Natural killer cell (primary cell): ENCODE data around the gene SERPIND1. TPM values are rescaled to one million over a fixed set of nuclear protein-coding genes. Genes with fewer than 3 reads are reported as not detected.

Experiments
- ATAC-seq, 3 donors: fragments of 150-1000 bp in 2 of 3; fragments of 200-7000 bp in 1 of 3; cut with Tn5 transposase; 1 replicate in 1 of 3; 2 replicates in 2 of 3; pipeline ENCODE4 v1.10.0; 2021; ENCODE audit warnings: mild to moderate bottlenecking in 2 of 3, moderate library complexity in 2 of 3
- DNase-seq, 2 donors: peaks; one replicate each; pipeline versions ENCODE4 v3.0.0 to v3.0.0-alpha.2; 2013 to 2021; ENCODE audit warnings: mixed read lengths in 1 of 2
- H3K27ac ChIP-seq: one replicate; pipeline ENCODE4 v1.5.1; 2013; ENCODE audit warnings: mild to moderate bottlenecking, low read length
- H3K27me3 ChIP-seq: one replicate; pipeline ENCODE4 v1.6.1; 2013; ENCODE audit warnings: low read length; ENCODE audit not compliant: control insufficient read depth, insufficient read depth
- H3K36me3 ChIP-seq: one replicate; pipeline ENCODE4 v1.6.1; 2013; ENCODE audit warnings: low read length; ENCODE audit not compliant: control insufficient read depth, insufficient read depth
- H3K4me1 ChIP-seq: one replicate; pipeline ENCODE4 v1.6.1; 2013; ENCODE audit warnings: low read length; ENCODE audit not compliant: control insufficient read depth, insufficient read depth
- H3K4me3 ChIP-seq: one replicate; pipeline ENCODE4 v1.5.1; 2013; ENCODE audit warnings: low read length
- H3K9me3 ChIP-seq: one replicate; pipeline ENCODE4 v1.6.1; 2013; ENCODE audit warnings: low read length; ENCODE audit not compliant: control insufficient read depth, insufficient read depth
- H3K27ac Mint-ChIP-seq, 2 donors: one replicate each; pipeline ENCODE4 v1.8.0; 2022; ENCODE audit warnings: mild to moderate bottlenecking in 2 of 2, mixed read lengths in 2 of 2, moderate library complexity in 1 of 2
- H3K27me3 Mint-ChIP-seq, 2 donors: one replicate each; pipeline ENCODE4 v1.8.0; 2022; ENCODE audit warnings: low read depth in 2 of 2, mixed read lengths in 2 of 2
- H3K36me3 Mint-ChIP-seq: one replicate; pipeline ENCODE4 v1.8.0; 2022; ENCODE audit warnings: mixed read lengths
- H3K4me1 Mint-ChIP-seq, 2 donors: one replicate each; pipeline ENCODE4 v1.8.0; 2022; ENCODE audit warnings: mixed read lengths in 2 of 2
- H3K4me3 Mint-ChIP-seq: one replicate; pipeline ENCODE4 v1.8.0; 2022; ENCODE audit warnings: mild to moderate bottlenecking, moderate library complexity, mixed read lengths
- H3K9me3 Mint-ChIP-seq, 2 donors: one replicate each; pipeline ENCODE4 v1.8.0; 2022; ENCODE audit warnings: mixed read lengths in 2 of 2
- WGBS: methylation state at CpG from one replicate; pipeline ENCODE4 v1.1.7; 2013; ENCODE audit warnings: missing lambda C conversion rate; ENCODE audit not compliant: insufficient coverage; 5-methylcytosine and 5-hydroxymethylcytosine counted together
- intact Hi-C: fragments of 100-400 bp; cut with micrococcal nuclease; formaldehyde crosslinking; loops from one replicate; pipeline ENCODE4 v1.14.2; 2022
- total RNA-seq, 4 donors: library from RNA; stranded (reverse); fragments of 120-200 nt in 1 of 4; gene quantifications; one replicate each; pipeline versions ENCODE4 v1.2.3 to v1.2.4, GENCODE V29; 2013 to 2022
- TF ChIP-seq, protein P1 (sequence below): fragments of 200-600 bp; IDR thresholded peaks from one replicate; pipeline ENCODE4 v1.8.0; 2022; ENCODE audit warnings: antibody characterized with exemption

SERPIND1 gene
- total RNA-seq, 3 donors from 2014 or later (not counting 1 experiment from before 2014, with no cell fraction given) = 0.43 TPM; not detected in 2

DNA sequence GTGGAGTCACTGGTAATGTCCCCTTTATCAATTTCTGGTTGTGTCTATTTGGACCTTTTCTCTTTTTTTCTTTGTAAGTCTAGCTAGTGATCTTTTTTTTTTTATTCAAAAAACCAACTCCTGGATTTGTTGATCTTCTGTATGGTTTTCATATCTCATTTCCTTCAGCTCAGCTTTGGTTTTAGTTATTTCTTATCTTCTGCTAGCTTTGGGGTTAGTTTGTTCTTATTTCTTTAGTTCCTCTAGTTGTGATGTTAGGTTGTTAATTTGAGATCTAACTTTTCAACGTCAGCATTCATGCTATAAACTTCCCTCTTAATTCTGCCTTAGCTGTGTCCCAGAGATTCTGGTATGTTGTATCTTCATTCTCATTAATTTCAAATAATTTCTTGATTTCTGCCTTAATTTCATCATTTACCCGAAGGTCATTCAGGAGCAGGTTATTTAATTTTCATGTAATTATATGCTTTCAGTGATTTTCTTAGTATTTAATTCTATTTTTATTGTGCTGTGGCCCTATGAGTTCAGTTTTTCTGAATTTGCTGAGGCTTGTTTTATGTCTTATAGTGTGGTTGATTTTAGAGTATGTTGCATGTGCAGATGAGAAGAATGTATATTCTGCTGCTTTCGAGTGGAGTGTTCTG, 55.7 kb downstream of the SERPIND1 start:
- H3K4me3 Mint-ChIP-seq = no peak overlapping the region
- Histone ChIP-seq H3K4me3 (no peak overlapping the region), H3K4me1 (no peaks in the 10 kb centered on the region), H3K27me3 (no peaks in the 10 kb centered on the region), H3K9me3 (no peaks in the 10 kb centered on the region), H3K36me3 (peaks cover 47% of the 10 kb centered on the region), H3K27ac (no peak overlapping the region)
- no peak for ATAC-seq
- DNase-seq = no peak
- peaks cover 10% of the 10 kb centered on the region for H3K36me3 Mint-ChIP-seq
- H3K27me3 Mint-ChIP-seq = no peaks in the 10 kb centered on the region
- TF ChIP-seq, protein P1, sequence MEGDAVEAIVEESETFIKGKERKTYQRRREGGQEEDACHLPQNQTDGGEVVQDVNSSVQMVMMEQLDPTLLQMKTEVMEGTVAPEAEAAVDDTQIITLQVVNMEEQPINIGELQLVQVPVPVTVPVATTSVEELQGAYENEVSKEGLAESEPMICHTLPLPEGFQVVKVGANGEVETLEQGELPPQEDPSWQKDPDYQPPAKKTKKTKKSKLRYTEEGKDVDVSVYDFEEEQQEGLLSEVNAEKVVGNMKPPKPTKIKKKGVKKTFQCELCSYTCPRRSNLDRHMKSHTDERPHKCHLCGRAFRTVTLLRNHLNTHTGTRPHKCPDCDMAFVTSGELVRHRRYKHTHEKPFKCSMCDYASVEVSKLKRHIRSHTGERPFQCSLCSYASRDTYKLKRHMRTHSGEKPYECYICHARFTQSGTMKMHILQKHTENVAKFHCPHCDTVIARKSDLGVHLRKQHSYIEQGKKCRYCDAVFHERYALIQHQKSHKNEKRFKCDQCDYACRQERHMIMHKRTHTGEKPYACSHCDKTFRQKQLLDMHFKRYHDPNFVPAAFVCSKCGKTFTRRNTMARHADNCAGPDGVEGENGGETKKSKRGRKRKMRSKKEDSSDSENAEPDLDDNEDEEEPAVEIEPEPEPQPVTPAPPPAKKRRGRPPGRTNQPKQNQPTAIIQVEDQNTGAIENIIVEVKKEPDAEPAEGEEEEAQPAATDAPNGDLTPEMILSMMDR = no peak
- H3K27ac Mint-ChIP-seq = peak overlapping the region in 1 of 2 donors; percentile 1
- intact Hi-C loops = no loop called here
- WGBS = 92% methylated on average over 1 of the region's 3 CpGs
- no peaks in the 10 kb centered on the region for H3K4me1 Mint-ChIP-seq
- H3K9me3 Mint-ChIP-seq = no peaks in the 10 kb centered on the region

DNA sequence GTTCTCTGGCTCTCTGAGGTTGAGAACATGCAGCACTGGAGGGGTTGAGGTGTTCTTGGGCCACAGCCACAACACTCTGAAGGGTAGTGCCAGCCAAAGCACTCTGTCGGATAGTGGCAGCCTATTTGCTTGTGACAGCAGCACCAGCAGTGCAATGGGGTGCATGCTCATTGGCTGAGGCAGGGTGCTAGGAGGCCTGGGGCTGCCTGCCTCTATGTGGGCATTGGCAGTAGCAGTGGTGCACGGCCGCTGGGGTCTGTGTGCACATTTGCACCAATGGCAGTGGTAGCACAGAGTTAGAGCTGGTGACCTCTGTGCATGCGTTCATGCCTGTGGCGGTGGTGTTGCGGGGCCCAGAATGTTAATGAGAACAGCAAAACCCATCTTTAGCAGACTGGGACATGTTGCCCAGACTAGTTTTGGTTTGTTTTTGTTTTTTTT, 59.3 kb downstream of the SERPIND1 start:
- H3K9me3 Mint-ChIP-seq = no peaks in the 10 kb centered on the region
- ATAC-seq (no peak), DNase-seq (no peak)

DNA sequence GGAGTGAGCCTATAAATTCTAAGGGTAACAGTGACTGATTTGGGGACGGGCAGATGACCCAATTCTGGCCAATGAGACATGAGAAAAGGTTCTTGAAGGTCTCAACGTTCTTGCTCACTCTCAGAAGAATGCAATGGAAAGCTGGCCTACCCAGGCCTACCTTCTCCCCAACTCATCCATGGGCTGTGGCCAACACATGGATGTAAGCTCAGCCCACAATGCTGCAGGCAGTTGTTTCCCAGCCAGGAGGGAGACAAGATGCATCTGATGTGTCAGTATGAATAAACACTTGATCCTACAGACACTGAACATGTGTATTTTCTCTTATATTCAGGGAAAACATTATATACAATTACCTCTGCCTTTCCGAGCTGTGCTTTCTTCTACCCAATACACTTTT, 60.3 kb downstream of the SERPIND1 start:
- DNase-seq (no peak), ATAC-seq (no peak)
- Mint-ChIP-seq H3K4me1 (peaks cover 11 to 19% of the 10 kb centered on the region in 2 donors), H3K27me3 (no peaks in the 10 kb centered on the region), H3K27ac (no peak overlapping the region), H3K36me3 (peaks cover 6% of the 10 kb centered on the region), H3K9me3 (no peaks in the 10 kb centered on the region), H3K4me3 (no peak overlapping the region)
- Histone ChIP-seq H3K9me3 (no peaks in the 10 kb centered on the region), H3K27ac (no peak overlapping the region), H3K4me3 (no peak overlapping the region), H3K27me3 (no peaks in the 10 kb centered on the region), H3K36me3 (peaks cover 36% of the 10 kb centered on the region), H3K4me1 (peaks cover 10% of the 10 kb centered on the region)
- WGBS = 100% methylated on average over 2 of the region's 3 CpGs
- intact Hi-C loops = no loop called here
- TF ChIP-seq, protein P1 = no peak

More for the DNA sequence above, 59.3 kb downstream of the SERPIND1 start:
- TF ChIP-seq, protein P1 = no peak
- 96% methylated on average over 6 of the region's 6 CpGs for whole genome bisulfite sequencing
- intact Hi-C loops = no loop called here
- no peak overlapping the region for H3K4me3 Mint-ChIP-seq
- H3K36me3 ChIP-seq = peaks cover 42% of the 10 kb centered on the region
- H3K27ac ChIP-seq = no peak overlapping the region
- H3K4me3 ChIP-seq = no peak overlapping the region
- no peak overlapping the region for H3K27ac Mint-ChIP-seq
- peaks cover 7 to 16% of the 10 kb centered on the region in 2 donors for H3K4me1 Mint-ChIP-seq
- H3K4me1 ChIP-seq = peaks cover 9% of the 10 kb centered on the region
- no peaks in the 10 kb centered on the region for H3K9me3 ChIP-seq
- no peaks in the 10 kb centered on the region for H3K27me3 Mint-ChIP-seq
- peaks cover 10% of the 10 kb centered on the region for H3K36me3 Mint-ChIP-seq
- no peaks in the 10 kb centered on the region for H3K27me3 ChIP-seq

DNA sequence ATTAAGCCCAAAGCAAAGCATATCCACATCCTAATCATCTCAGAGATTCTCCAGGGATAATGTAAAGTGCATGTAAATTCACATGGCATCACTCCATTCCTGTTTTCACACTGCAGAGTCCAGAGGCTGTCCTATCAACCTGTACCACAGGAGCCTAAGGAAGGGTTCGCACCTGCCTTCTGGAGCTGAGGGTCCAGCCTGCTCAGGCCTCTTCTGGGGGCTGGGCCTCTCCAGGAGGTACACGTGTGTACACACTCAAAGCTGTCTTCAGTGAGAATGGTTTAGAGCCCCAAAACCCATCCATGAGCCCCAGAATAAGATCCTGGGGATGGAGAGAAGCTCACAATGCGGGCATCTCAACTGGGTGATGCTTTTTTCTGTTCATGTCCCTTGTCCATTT, 60.8 kb downstream of the SERPIND1 start:
- TF ChIP-seq, protein P1 = no peak
- peaks cover under 1% of the 10 kb centered on the region for H3K36me3 Mint-ChIP-seq
- Histone ChIP-seq H3K4me1 (peaks cover 14% of the 10 kb centered on the region), H3K36me3 (peaks cover 36% of the 10 kb centered on the region), H3K27ac (no peak overlapping the region), H3K9me3 (no peaks in the 10 kb centered on the region), H3K4me3 (no peak overlapping the region), H3K27me3 (no peaks in the 10 kb centered on the region)
- no peak overlapping the region for H3K4me3 Mint-ChIP-seq
- no peak for DNase-seq
- ATAC-seq = no peak
- WGBS = 97% methylated on average over 3 of the region's 3 CpGs
- H3K27ac Mint-ChIP-seq = peak overlapping the region in 1 of 2 donors; percentile 27
- H3K27me3 Mint-ChIP-seq = no peaks in the 10 kb centered on the region
- intact Hi-C loops = no loop called here
- H3K4me1 Mint-ChIP-seq = peaks cover 11 to 23% of the 10 kb centered on the region in 2 donors
- no peaks in the 10 kb centered on the region for H3K9me3 Mint-ChIP-seq
